A549 treated with Mapracorat at 1 μM for 4 hours (cell line): ENCODE measurements around the gene DCAF8L1. TPM values are rescaled to one million over a fixed set of nuclear protein-coding genes. Genes with fewer than 3 reads are reported as not detected.

Source experiments
- total RNA-seq: library from RNA; stranded (reverse); fragments of 200-300 nt; extraction: Qiagen RNA extraction; gene quantifications from 5 replicates; pipeline ENCODE4 v1.2.3, GENCODE V29; 2022

DCAF8L1 gene
- not detected in 5 replicates for total RNA-seq

GRCh38 chrX:27981349-27981748, at the start of gene DCAF8L1:
Gene DCAF8L1, minus strand, starts transcription at chrX:27981449. Its CDS starts 115 bp downstream, at chrX:27981334.

Other genes starting within 250 kb of the DCAF8L1 start
- gene MAGEB10, start 173.5 kb downstream of the DCAF8L1 start, total RNA-seq: not detected in 5 replicates